ENCODE measurements around the gene CTAG1B. TPM values are rescaled to one million over a fixed set of nuclear protein-coding genes. Genes with fewer than 3 reads are reported as not detected.

The CTAG1B gene
- total RNA-seq, result not detected in 2 replicates

DNA sequence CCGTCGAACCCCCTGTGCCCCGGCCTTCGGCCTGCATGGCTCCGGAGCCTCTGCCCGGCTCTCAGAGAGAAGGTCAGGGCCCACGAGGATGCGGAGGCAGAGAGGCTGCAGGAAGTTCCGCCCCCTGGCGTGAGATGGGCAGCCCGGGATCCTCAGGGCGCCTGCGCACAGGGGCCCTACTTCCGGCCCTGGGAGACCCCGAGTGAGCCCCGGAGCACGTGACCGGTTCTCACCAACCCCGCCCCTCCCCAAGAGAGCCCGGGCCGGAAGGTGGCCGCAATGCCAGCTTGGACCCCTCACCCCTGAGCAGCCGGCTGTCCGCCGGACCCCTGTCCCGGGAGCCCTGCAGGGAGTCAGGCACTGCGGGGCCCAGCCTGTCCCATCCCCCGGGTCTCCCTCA lies at the start of gene CTAG1B:
Gene CTAG1B, minus strand, starts transcription at position 101 of the 400 bp plus-strand sequence. Its CDS starts 64 bp downstream, at position 37.

GRCh38 chrX:154653413-154653812 lies 34.3 kb upstream of the CTAG1B start, which contains the start of gene CTAG2:
Gene CTAG2 (minus strand): TSS chrX:154653579. CDS start chrX:154653515, 64 bp downstream.

GRCh38 chrX:154584585-154585183 lies 34.4 kb downstream of the CTAG1B start, which contains the start of gene CTAG1A:
Gene CTAG1A (plus strand): TSS chrX:154585133. CDS start chrX:154585207, 74 bp downstream.

Other genes with a start within 250 kb of the CTAG1B start
- gene FLNA, start 244.6 kb downstream of the CTAG1B start, total RNA-seq, result 745 and 2,487 TPM in 2 replicates
- 66.7 and 79.0 TPM in 2 replicates for gene EMD, start 240.0 kb downstream of the CTAG1B start, total RNA-seq
- gene RPL10, start 220.9 kb downstream of the CTAG1B start, total RNA-seq, result 7,452 and 8,826 TPM in 2 replicates
- gene DNASE1L1, start 210.0 kb downstream of the CTAG1B start, total RNA-seq, result 47.1 and 58.0 TPM in 2 replicates
- gene TAFAZZIN, start 207.7 kb downstream of the CTAG1B start, total RNA-seq, result 15.8 and 28.1 TPM in 2 replicates
- 46.5 and 60.7 TPM in 2 replicates for gene ATP6AP1, start 190.6 kb downstream of the CTAG1B start, total RNA-seq
- 77.9 and 123 TPM in 2 replicates for gene GDI1, start 182.1 kb downstream of the CTAG1B start, total RNA-seq
- 40.3 and 53.5 TPM in 2 replicates for gene FAM50A, start 175.1 kb downstream of the CTAG1B start, total RNA-seq
- 7.2 and 14.2 TPM in 2 replicates for gene PLXNA3, start 161.0 kb downstream of the CTAG1B start, total RNA-seq
- gene LAGE3, start 140.0 kb downstream of the CTAG1B start, total RNA-seq, result 22.4 and 30.4 TPM in 2 replicates
- 42.8 and 49.4 TPM in 2 replicates for gene UBL4A, start 132.7 kb downstream of the CTAG1B start, total RNA-seq
- gene SLC10A3, start 128.7 kb downstream of the CTAG1B start, total RNA-seq, result 29.9 and 37.5 TPM in 2 replicates
- gene FAM3A, start 103.0 kb downstream of the CTAG1B start, total RNA-seq, result 33.1 and 37.7 TPM in 2 replicates
- gene G6PD, start 72.4 kb downstream of the CTAG1B start, total RNA-seq, result 172 and 216 TPM in 2 replicates
- 29.2 and 58.2 TPM in 2 replicates for gene IKBKG, start 71.7 kb downstream of the CTAG1B start, total RNA-seq
- not detected in 2 replicates for gene CTAG1A, start 34.1 kb downstream of the CTAG1B start, total RNA-seq
- gene CTAG2, start 34.3 kb upstream of the CTAG1B start, total RNA-seq, result not detected in 2 replicates
- gene GAB3, start 131.8 kb upstream of the CTAG1B start, total RNA-seq, result 0.40 and 1.9 TPM in 2 replicates
- 15.6 and 29.2 TPM in 2 replicates for gene DKC1, start 143.6 kb upstream of the CTAG1B start, total RNA-seq
- 25.0 and 26.8 TPM in 2 replicates for gene MPP1, start 186.2 kb upstream of the CTAG1B start, total RNA-seq
- gene SMIM9, start 215.4 kb upstream of the CTAG1B start, total RNA-seq, result not detected in 2 replicates

Measured in epithelial cell of alveolus of lung (primary cell).